CD8-positive, alpha-beta memory T cell (primary cell): ENCODE data around the gene ADGRG2. TPM values are rescaled to one million over a fixed set of nuclear protein-coding genes. Genes with fewer than 3 reads are reported as not detected.

Experiments used
- CTCF ChIA-PET: fragments of 350-600 bp; sonication (Branson Sonifier 250); formaldehyde crosslinking; loops from one replicate; lab custom pipeline; 2021; ENCODE audit warnings: antibody characterized with exemption; lab: Charles Lee
- POLR2A ChIA-PET: fragments of 350-600 bp; sonication (Branson Sonifier 250); formaldehyde crosslinking; loops from one replicate; lab custom pipeline; 2021; ENCODE audit warnings: antibody characterized with exemption; lab: Charles Lee
- DNase-seq, 5 donors: peaks; one replicate each; pipeline versions ENCODE4 v3.0.0 to v3.0.0-alpha.2; 2020 to 2022; ENCODE audit warnings: mixed read lengths in 1 of 5
- H3K27ac ChIP-seq: one replicate; pipeline ENCODE4 v1.7.0; 2013; ENCODE audit warnings: low read depth, mild to moderate bottlenecking, low read length, moderate library complexity
- H3K27me3 ChIP-seq: 2 replicates; pipeline ENCODE4 v1.7.0; 2013; ENCODE audit warnings: low read length, mild to moderate bottlenecking; ENCODE audit not compliant: insufficient read depth, poor library complexity, severe bottlenecking
- H3K36me3 ChIP-seq: 2 replicates; pipeline ENCODE4 v1.7.0; 2013; ENCODE audit warnings: mild to moderate bottlenecking, low read length, moderate library complexity; ENCODE audit not compliant: insufficient read depth
- H3K4me1 ChIP-seq: 2 replicates; pipeline ENCODE4 v1.7.0; 2013; ENCODE audit warnings: mild to moderate bottlenecking, low read length, moderate library complexity; ENCODE audit not compliant: insufficient read depth
- H3K4me3 ChIP-seq: 2 replicates; pipeline ENCODE4 v1.7.0; 2013; ENCODE audit warnings: mild to moderate bottlenecking, low read length
- H3K9me3 ChIP-seq: 2 replicates; pipeline ENCODE4 v1.7.0; 2013; ENCODE audit warnings: mild to moderate bottlenecking, low read length
- H3K27ac Mint-ChIP-seq, 8 donors: one replicate each; pipeline ENCODE4 v1.8.0; 2020 to 2021; ENCODE audit warnings: mixed read lengths in 8 of 8, mild to moderate bottlenecking in 6 of 8, inconsistent platforms in 3 of 8, moderate library complexity in 3 of 8
- H3K27me3 Mint-ChIP-seq, 2 donors: one replicate each; pipeline ENCODE4 v1.8.0; 2020 to 2021; ENCODE audit warnings: mixed read lengths in 2 of 2, mild to moderate bottlenecking in 1 of 2, moderate library complexity in 1 of 2
- H3K36me3 Mint-ChIP-seq, 3 donors: one replicate each; pipeline ENCODE4 v1.8.0; 2020 to 2021; ENCODE audit warnings: mixed read lengths in 3 of 3, inconsistent platforms in 1 of 3, mild to moderate bottlenecking in 1 of 3
- H3K4me1 Mint-ChIP-seq, 3 donors: one replicate each; pipeline ENCODE4 v1.8.0; 2020 to 2021; ENCODE audit warnings: mixed read lengths in 3 of 3, inconsistent platforms in 1 of 3, mild to moderate bottlenecking in 1 of 3
- H3K4me3 Mint-ChIP-seq, 7 donors: one replicate each; pipeline ENCODE4 v1.8.0; 2020 to 2021; ENCODE audit warnings: mixed read lengths in 7 of 7, mild to moderate bottlenecking in 6 of 7, moderate library complexity in 4 of 7, inconsistent platforms in 2 of 7
- H3K9me3 Mint-ChIP-seq, 5 donors: one replicate each; pipeline ENCODE4 v1.8.0; 2020 to 2022; ENCODE audit warnings: mixed read lengths in 5 of 5, mild to moderate bottlenecking in 3 of 5, moderate library complexity in 2 of 5, inconsistent platforms in 1 of 5
- polyA plus RNA-seq: library from polyadenylated mRNA; unstranded; fragments of 300-500 nt; fragmentation: Illumina TruSeq; gene quantifications from one replicate; pipeline ENCODE4 v1.2.3, GENCODE V29; 2021
- total RNA-seq, 2 experiments: library from RNA; stranded (reverse); gene quantifications; one replicate each; pipeline ENCODE4 v1.2.3, GENCODE V29; 2021

Gene ADGRG2
- total and polyA plus RNA-seq, 3 experiments from 2014 or later, result 0.05 TPM; not detected in 2

DNA sequence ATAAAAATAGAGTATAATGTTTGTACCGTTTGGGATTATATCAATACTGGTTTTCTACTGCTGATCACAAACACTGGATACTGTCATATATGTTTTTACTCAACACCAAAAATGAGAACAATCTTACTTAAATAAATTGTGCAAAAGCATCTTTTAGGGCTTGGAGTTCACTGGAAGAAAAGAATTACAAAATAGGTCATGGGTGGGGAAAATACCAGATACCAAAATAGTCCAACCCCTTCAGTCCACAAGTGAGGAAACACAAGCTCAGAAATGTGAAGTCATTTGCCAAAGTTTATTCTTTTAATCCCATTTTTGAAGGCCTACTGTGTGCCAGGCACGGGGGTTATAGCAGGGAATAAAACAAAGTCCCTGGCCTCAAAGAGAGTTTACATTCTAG, 64.4 kb downstream of the ADGRG2 start:
- no peaks in the 10 kb centered on the region for H3K36me3 ChIP-seq
- no peak overlapping the region for H3K27ac Mint-ChIP-seq
- no peaks in the 10 kb centered on the region for H3K4me1 ChIP-seq
- no peaks in the 10 kb centered on the region for H3K4me1 Mint-ChIP-seq
- DNase-seq, result no peak
- peaks cover 0 to 4% (median 1%) of the 10 kb centered on the region in 5 donors for H3K9me3 Mint-ChIP-seq
- H3K27me3 Mint-ChIP-seq, result peaks cover 0 to 4% of the 10 kb centered on the region in 2 donors
- no peaks in the 10 kb centered on the region for H3K27me3 ChIP-seq
- no peak overlapping the region for H3K4me3 ChIP-seq
- H3K4me3 Mint-ChIP-seq, result no peak overlapping the region
- ChIA-PET POLR2A (no interaction called here), CTCF (no interaction called here)
- H3K36me3 Mint-ChIP-seq, result no peaks in the 10 kb centered on the region
- no peak overlapping the region for H3K27ac ChIP-seq
- no peaks in the 10 kb centered on the region for H3K9me3 ChIP-seq

DNA sequence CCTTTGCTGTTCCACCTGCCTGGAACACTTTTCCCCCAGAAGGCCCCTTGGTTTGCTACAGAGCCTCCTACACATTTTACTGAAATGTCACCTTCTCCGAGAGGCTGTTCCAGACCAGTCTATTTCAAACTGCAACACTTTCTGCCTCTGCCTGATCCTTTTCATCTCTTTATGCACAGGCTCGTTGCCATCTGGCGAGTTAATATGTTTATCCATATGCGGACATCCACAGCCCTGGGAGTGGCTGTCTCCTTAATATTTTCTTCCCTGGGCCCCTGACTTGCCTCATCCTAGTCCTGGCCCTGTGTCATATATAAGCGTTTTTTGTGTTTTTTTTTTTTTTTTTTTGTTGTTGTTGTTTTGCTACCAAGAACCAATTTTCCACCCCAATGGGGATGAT, 73.2 kb downstream of the ADGRG2 start:
- ChIA-PET CTCF (no interaction called here), POLR2A (no interaction called here)
- Mint-ChIP-seq H3K36me3 (no peaks in the 10 kb centered on the region), H3K27ac (peak overlapping the region in 1 of 8 donors; percentile 48), H3K27me3 (peaks cover 0 to 4% of the 10 kb centered on the region in 2 donors), H3K9me3 (no peaks in the 10 kb centered on the region), H3K4me1 (no peaks in the 10 kb centered on the region), H3K4me3 (no peak overlapping the region)
- Histone ChIP-seq H3K4me3 (no peak overlapping the region), H3K27me3 (no peaks in the 10 kb centered on the region), H3K27ac (no peak overlapping the region), H3K36me3 (no peaks in the 10 kb centered on the region), H3K4me1 (no peaks in the 10 kb centered on the region), H3K9me3 (no peaks in the 10 kb centered on the region)
- no peak for DNase-seq

GRCh38 chrX:19046343-19047215, 75.7 kb downstream of the ADGRG2 start:
- Mint-ChIP-seq H3K27me3 (peaks cover 0 to 3% of the 10 kb centered on the region in 2 donors), H3K27ac (no peak overlapping the region), H3K4me1 (no peaks in the 10 kb centered on the region), H3K4me3 (no peak overlapping the region), H3K36me3 (no peaks in the 10 kb centered on the region), H3K9me3 (no peaks in the 10 kb centered on the region)
- H3K36me3 ChIP-seq, result no peaks in the 10 kb centered on the region
- CTCF ChIA-PET, result no interaction called here
- no peaks in the 10 kb centered on the region for H3K27me3 ChIP-seq
- H3K27ac ChIP-seq, result no peak overlapping the region
- H3K9me3 ChIP-seq, result no peaks in the 10 kb centered on the region
- H3K4me3 ChIP-seq, result no peak overlapping the region
- POLR2A ChIA-PET, result no interaction called here
- no peak for DNase-seq
- no peaks in the 10 kb centered on the region for H3K4me1 ChIP-seq

- no peaks in the 10 kb centered on the region for H3K27me3 ChIP-seq
- Mint-ChIP-seq H3K27me3 (peaks cover 0 to 3% of the 10 kb centered on the region in 2 donors), H3K9me3 (no peaks in the 10 kb centered on the region), H3K4me1 (no peaks in the 10 kb centered on the region), H3K36me3 (no peaks in the 10 kb centered on the region), H3K27ac (no peak overlapping the region), H3K4me3 (no peak overlapping the region)
- no peaks in the 10 kb centered on the region for H3K9me3 ChIP-seq
- POLR2A ChIA-PET, result no interaction called here
- H3K4me1 ChIP-seq, result no peaks in the 10 kb centered on the region
- H3K36me3 ChIP-seq, result no peaks in the 10 kb centered on the region
- H3K27ac ChIP-seq, result no peak overlapping the region
- no peak for DNase-seq
- CTCF ChIA-PET, result interaction anchor here (1.0 kb wide), 1 partner anchor 79 kb away, joined by 3 read pairs; no protein-coding TSS in a partner anchor
- H3K4me3 ChIP-seq, result no peak overlapping the region
Observed at GRCh38 chrX:19040373-19040772, 81.9 kb downstream of the ADGRG2 start.

DNA sequence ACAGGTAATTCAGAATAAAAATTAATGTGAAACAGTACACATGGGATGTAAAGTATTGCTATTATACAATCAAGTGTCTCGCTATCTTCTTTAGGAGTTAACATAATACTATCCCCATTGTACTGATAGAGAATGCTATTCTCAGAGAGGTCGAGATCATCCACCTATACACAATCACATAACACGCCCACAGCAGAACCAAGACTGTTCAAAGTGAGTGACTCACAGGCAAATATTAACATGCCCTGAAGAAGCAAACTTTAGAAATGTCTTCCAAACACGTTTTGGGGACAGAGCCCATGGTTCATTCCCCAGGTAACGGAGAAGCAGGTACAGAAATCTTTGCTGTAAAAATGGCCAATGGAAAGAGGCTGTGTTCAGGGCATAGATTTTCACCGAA, 88.2 kb downstream of the ADGRG2 start:
- Histone ChIP-seq H3K9me3 (no peaks in the 10 kb centered on the region), H3K27me3 (no peaks in the 10 kb centered on the region), H3K4me1 (no peaks in the 10 kb centered on the region), H3K27ac (no peak overlapping the region), H3K36me3 (no peaks in the 10 kb centered on the region), H3K4me3 (no peak overlapping the region)
- CTCF ChIA-PET, result no interaction called here
- Mint-ChIP-seq H3K27ac (no peak overlapping the region), H3K9me3 (no peaks in the 10 kb centered on the region), H3K27me3 (peaks cover 0 to 8% of the 10 kb centered on the region in 2 donors), H3K4me3 (no peak overlapping the region), H3K4me1 (no peaks in the 10 kb centered on the region), H3K36me3 (peaks cover 0 to 1% (median 0%) of the 10 kb centered on the region in 3 donors)
- POLR2A ChIA-PET, result no interaction called here
- no peak for DNase-seq

- H3K9me3 ChIP-seq, result no peaks in the 10 kb centered on the region
- no peak overlapping the region for H3K27ac ChIP-seq
- no peaks in the 10 kb centered on the region for H3K27me3 ChIP-seq
- Mint-ChIP-seq H3K4me1 (no peaks in the 10 kb centered on the region), H3K27me3 (peaks cover 0 to 5% of the 10 kb centered on the region in 2 donors), H3K36me3 (peaks cover 0 to 1% (median 0%) of the 10 kb centered on the region in 3 donors), H3K27ac (no peak overlapping the region), H3K9me3 (no peaks in the 10 kb centered on the region), H3K4me3 (no peak overlapping the region)
- ChIA-PET CTCF (no interaction called here), POLR2A (no interaction called here)
- H3K36me3 ChIP-seq, result no peaks in the 10 kb centered on the region
- DNase-seq, result no peak
- H3K4me3 ChIP-seq, result no peak overlapping the region
- H3K4me1 ChIP-seq, result no peaks in the 10 kb centered on the region
Observed at GRCh38 chrX:19030805-19031204, 91.5 kb downstream of the ADGRG2 start.

DNA sequence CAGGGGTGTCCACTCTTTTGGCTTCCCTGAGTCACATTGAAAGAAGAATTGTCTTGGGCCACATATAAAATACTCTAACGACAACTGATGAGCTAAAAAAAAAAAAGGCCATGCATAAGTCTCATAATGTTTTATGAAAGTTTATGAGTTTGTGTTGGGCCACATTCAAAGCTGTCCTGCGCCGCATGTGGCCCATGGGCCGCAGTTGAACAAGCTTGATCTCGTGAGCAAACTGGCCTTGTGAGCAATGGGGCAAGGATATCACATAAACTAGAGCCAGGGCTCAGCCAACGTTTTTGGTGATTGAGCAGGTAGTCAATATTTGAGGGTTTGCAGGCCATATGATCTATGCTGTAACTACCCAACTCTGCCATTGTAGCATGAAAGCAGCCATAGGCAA, 93.7 kb downstream of the ADGRG2 start:
- H3K9me3 ChIP-seq, result no peaks in the 10 kb centered on the region
- H3K27me3 Mint-ChIP-seq, result peaks cover 0 to 8% of the 10 kb centered on the region in 2 donors
- POLR2A ChIA-PET, result no interaction called here
- CTCF ChIA-PET, result no interaction called here
- DNase-seq, result no peak
- no peak overlapping the region for H3K27ac ChIP-seq
- H3K4me3 Mint-ChIP-seq, result no peak overlapping the region
- no peaks in the 10 kb centered on the region for H3K4me1 Mint-ChIP-seq
- H3K36me3 ChIP-seq, result no peaks in the 10 kb centered on the region
- no peak overlapping the region for H3K27ac Mint-ChIP-seq
- H3K36me3 Mint-ChIP-seq, result peaks cover 0 to 1% (median 0%) of the 10 kb centered on the region in 3 donors
- no peaks in the 10 kb centered on the region for H3K4me1 ChIP-seq
- no peaks in the 10 kb centered on the region for H3K27me3 ChIP-seq
- H3K4me3 ChIP-seq, result no peak overlapping the region
- H3K9me3 Mint-ChIP-seq, result no peaks in the 10 kb centered on the region

- Mint-ChIP-seq H3K27me3 (peaks cover 0 to 6% of the 10 kb centered on the region in 2 donors), H3K36me3 (no peaks in the 10 kb centered on the region), H3K27ac (no peak overlapping the region), H3K4me1 (no peaks in the 10 kb centered on the region), H3K9me3 (no peaks in the 10 kb centered on the region), H3K4me3 (no peak overlapping the region)
- Histone ChIP-seq H3K27ac (no peak overlapping the region), H3K4me3 (no peak overlapping the region), H3K36me3 (no peaks in the 10 kb centered on the region), H3K4me1 (no peaks in the 10 kb centered on the region), H3K27me3 (no peaks in the 10 kb centered on the region), H3K9me3 (no peaks in the 10 kb centered on the region)
- ChIA-PET CTCF (no interaction called here), POLR2A (no interaction called here)
- DNase-seq, result no peak
Observed at GRCh38 chrX:19024366-19024765, 97.9 kb downstream of the ADGRG2 start.
